ENCODE measurements around the gene CAMTA1. TPM values are rescaled to one million over a fixed set of nuclear protein-coding genes. Genes with fewer than 3 reads are reported as not detected.
A peak's percentile ranks its signal among the peaks of the same experiment; 100 is the strongest.

CAMTA1 gene
- total and polyA plus RNA-seq, 9 of the 15 experiments (the other 6 are each of a cell fraction or from before 2014, with no cell fraction given): 43.9 to 161 (median 65.9) TPM

DNA sequence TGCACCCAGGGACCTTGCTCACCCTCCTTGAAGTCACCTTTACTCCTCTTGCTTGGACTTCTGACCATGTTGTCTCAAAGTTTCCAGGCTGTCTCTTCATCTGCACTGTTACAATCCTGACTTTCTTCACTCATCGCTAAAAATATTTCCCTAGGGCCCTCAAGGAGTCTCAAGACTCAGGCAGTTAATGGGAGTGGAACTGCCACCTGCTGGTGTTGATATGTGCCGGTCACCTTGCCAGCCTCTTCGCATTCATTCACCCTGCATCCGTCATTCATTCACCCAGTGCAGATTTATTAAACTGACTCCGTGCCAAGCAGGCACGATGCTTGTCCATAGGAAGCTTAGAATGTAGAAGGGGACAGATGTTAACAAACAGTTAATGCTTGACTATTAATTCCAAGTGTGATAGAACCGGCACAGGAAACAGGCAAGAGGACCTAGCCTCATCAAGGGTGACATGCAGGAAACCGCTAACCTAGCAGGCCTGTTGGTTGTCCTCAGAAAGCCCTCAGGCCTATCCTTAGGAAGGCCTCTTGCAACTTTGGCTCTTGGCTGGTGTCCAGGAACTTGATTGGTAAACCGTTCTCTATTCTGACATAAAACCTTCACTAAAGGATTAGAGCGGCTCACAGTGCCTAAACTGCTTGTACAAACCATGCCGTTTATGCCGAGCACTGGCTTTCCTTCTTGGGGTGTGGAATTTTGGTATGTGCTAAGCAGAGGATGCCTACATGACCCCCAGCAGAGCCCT is 342.2 kb downstream of the CAMTA1 start:
- Histone ChIP-seq H3K36me3 (ENCODE audit: control insufficient read depth, insufficient read depth, low read length) (no peaks in the 10 kb centered on the region), H3K27me3 (ENCODE audit: control insufficient read depth in 2 of 2, insufficient read depth in 2 of 2, low read length in 2 of 2) (peaks cover 6 to 29% of the 10 kb centered on the region in 2 experiments), H3K9me1 (ENCODE audit: control insufficient read depth, insufficient read depth, low read length) (peaks cover 3% of the 10 kb centered on the region), H4K20me1 (replicated peaks; ENCODE audit: control insufficient read depth, insufficient read depth, low read length) (peaks cover 8% of the 10 kb centered on the region), H3K9me3 (replicated peaks; ENCODE audit: control insufficient read depth, insufficient read depth, low read depth, low read length) (no peaks in the 10 kb centered on the region), H3K27ac (ENCODE audit: extremely low read depth, low read depth, low read length) (no peak overlapping the region), H3K4me1 (replicated peaks in 1 of 2; ENCODE audit: control insufficient read depth in 2 of 2, insufficient read depth in 2 of 2, low read length in 2 of 2) (no peaks in the 10 kb centered on the region), H2AFZ (ENCODE audit: low read depth, low read length) (no peak overlapping the region), H3K79me2 (ENCODE audit: control insufficient read depth, insufficient read depth, low read length) (no peaks in the 10 kb centered on the region), H3K4me2 (ENCODE audit: insufficient read depth, low read length) (no peak overlapping the region), H3K4me3 (no peak overlapping the region), H3K9ac (ENCODE audit: insufficient read depth in 1 of 2, low read depth in 2 of 2, low read length in 2 of 2) (no peak overlapping the region)
- WGBS (ENCODE audit: insufficient coverage, low coverage, missing lambda C conversion rate): under 1% methylated on average over 12 of the region's 12 CpGs
- intact Hi-C loops (cut with micrococcal nuclease): no loop called here
- FAIRE-seq: no peak
- CTCF ChIA-PET (ENCODE audit: low intra/inter-chr PET ratio): no interaction called here
- POLR2A ChIA-PET: no interaction called here
- in situ Hi-C loops (cut with MboI): no loop called here
- TF ChIP-seq ZNF24 (IDR thresholded peaks at IDR 0.05) (peak; percentile 86), CBX2 (IDR thresholded peaks at IDR 0.05; ENCODE audit: insufficient read depth, low read length, poor library complexity, severe bottlenecking) (no peak), CHD1 (IDR thresholded peaks at IDR 0.05; ENCODE audit: low read length) (no peak)
- TF ChIP-seq, protein P1, sequence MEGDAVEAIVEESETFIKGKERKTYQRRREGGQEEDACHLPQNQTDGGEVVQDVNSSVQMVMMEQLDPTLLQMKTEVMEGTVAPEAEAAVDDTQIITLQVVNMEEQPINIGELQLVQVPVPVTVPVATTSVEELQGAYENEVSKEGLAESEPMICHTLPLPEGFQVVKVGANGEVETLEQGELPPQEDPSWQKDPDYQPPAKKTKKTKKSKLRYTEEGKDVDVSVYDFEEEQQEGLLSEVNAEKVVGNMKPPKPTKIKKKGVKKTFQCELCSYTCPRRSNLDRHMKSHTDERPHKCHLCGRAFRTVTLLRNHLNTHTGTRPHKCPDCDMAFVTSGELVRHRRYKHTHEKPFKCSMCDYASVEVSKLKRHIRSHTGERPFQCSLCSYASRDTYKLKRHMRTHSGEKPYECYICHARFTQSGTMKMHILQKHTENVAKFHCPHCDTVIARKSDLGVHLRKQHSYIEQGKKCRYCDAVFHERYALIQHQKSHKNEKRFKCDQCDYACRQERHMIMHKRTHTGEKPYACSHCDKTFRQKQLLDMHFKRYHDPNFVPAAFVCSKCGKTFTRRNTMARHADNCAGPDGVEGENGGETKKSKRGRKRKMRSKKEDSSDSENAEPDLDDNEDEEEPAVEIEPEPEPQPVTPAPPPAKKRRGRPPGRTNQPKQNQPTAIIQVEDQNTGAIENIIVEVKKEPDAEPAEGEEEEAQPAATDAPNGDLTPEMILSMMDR (IDR thresholded peaks at IDR 0.05 in 2 of 3, conservative IDR thresholded peaks at IDR 0.05 in 1 of 3; ENCODE audit: insufficient read depth in 2 of 3, low read depth in 1 of 3, low read length in 3 of 3): 0 out of 6 replicates have a peak, but pooled peaks of 1 of the 3 experiments have one; percentile 9
- BruUV-seq (replicated peaks): no TSS peak
- no peak for ATAC-seq
- no peak for DNase-seq (ENCODE audit: extremely low read depth in 1 of 4, low spot score in 3 of 4)
